HAP-1 (cell line): Measurements from ENCODE around the gene FN1.
"Not testable (repeated sequence)": the region's sequence is repeated elsewhere in the genome, so short reads cannot be mapped to it uniquely, and the experiment has no call there.

Experiments
- DNase-seq, 2 experiments: peaks; one replicate each; pipeline ENCODE4 v3.0.0-alpha.2; 2016 to 2020; ENCODE audit warnings: low spot score in 2 of 2
- H3K27me3 ChIP-seq: fragments of 250-450 bp; sonication (Bioruptor Pico); 2 replicates; pipeline ENCODE4 v1.5.1; 2020; ENCODE audit warnings: low read depth, mild to moderate bottlenecking, moderate library complexity
- H3K36me3 ChIP-seq: fragments of 250-450 bp; sonication (Bioruptor Pico); replicated peaks from 2 replicates; pipeline ENCODE4 v1.5.1; 2020; ENCODE audit warnings: mild to moderate bottlenecking
- H3K4me1 ChIP-seq: fragments of 250-450 bp; sonication (Bioruptor Pico); 2 replicates; pipeline ENCODE4 v1.5.1; 2020; ENCODE audit warnings: mild to moderate bottlenecking
- H3K4me3 ChIP-seq: fragments of 250-450 bp; sonication (Bioruptor Pico); 2 replicates; pipeline ENCODE4 v1.5.1; 2020; ENCODE audit warnings: mild to moderate bottlenecking, moderate library complexity
- H3K9me3 ChIP-seq: fragments of 250-450 bp; sonication (Bioruptor Pico); 2 replicates; pipeline ENCODE4 v1.5.1; 2020; ENCODE audit warnings: mild to moderate bottlenecking, moderate library complexity
- in situ Hi-C: fragments of 300-500 bp; cut with MboI; formaldehyde crosslinking; loops from 3 replicates; pipeline ENCODE4 v1.14.3; 2020; ENCODE audit warnings: low sequenced_read_pairs, inconsistent platforms, mixed read lengths

Gene FN1

GRCh38 chr2:215313255-215313613 lies 122.6 kb downstream of the FN1 start:
- no peak for DNase-seq
- Histone ChIP-seq H3K27me3 (no peaks in the 10 kb centered on the region), H3K36me3 (peaks cover 50% of the 10 kb centered on the region), H3K9me3 (no peaks in the 10 kb centered on the region), H3K4me3 (peak overlapping the region; percentile 46), H3K4me1 (peaks cover 14% of the 10 kb centered on the region)
- in situ Hi-C loops = no loop called here

- Histone ChIP-seq H3K9me3 (no peaks in the 10 kb centered on the region), H3K36me3 (peaks cover 38% of the 10 kb centered on the region), H3K27me3 (no peaks in the 10 kb centered on the region), H3K4me1 (peaks cover 14% of the 10 kb centered on the region), H3K4me3 (peak within 1 kb of the TSS; percentile 46)
- in situ Hi-C loops = no loop called here
- DNase-seq = peak; percentile 90 to 97
Observed at GRCh38 chr2:215311625-215312396, 124.1 kb downstream of the FN1 start, which contains the start of gene ATIC. ATIC (plus strand) TSS chr2:215312059; CDS start chr2:215312143, 84 bp downstream.

GRCh38 chr2:215311259-215311624 lies 124.6 kb downstream of the FN1 start:
- in situ Hi-C loops, H3K27me3 ChIP-seq, H3K9me3 ChIP-seq: not testable (repeated sequence)
- Histone ChIP-seq H3K4me3 (peak overlapping the region; percentile 46), H3K36me3 (peaks cover 32% of the 10 kb centered on the region), H3K4me1 (peaks cover 14% of the 10 kb centered on the region)
- DNase-seq = peak in 1 of 2 experiments; percentile 26
